HG02870 (cell line): ENCODE data around the gene TGFBR1.

Source experiments
- ATAC-seq: cut with Tn5 transposase; IDR thresholded peaks from one replicate; pipeline ENCODE4 v1.9.1; 2021; ENCODE audit warnings: mild to moderate bottlenecking, moderate library complexity; ENCODE audit not compliant: unreplicated experiment

The TGFBR1 gene

GRCh38 chr9:99104459-99105151 is at the start of gene TGFBR1:
Gene TGFBR1, plus strand, starts transcription at chr9:99105113. Its CDS starts 93 bp downstream, at chr9:99105206.
- ATAC-seq: peak; percentile 89

DNA sequence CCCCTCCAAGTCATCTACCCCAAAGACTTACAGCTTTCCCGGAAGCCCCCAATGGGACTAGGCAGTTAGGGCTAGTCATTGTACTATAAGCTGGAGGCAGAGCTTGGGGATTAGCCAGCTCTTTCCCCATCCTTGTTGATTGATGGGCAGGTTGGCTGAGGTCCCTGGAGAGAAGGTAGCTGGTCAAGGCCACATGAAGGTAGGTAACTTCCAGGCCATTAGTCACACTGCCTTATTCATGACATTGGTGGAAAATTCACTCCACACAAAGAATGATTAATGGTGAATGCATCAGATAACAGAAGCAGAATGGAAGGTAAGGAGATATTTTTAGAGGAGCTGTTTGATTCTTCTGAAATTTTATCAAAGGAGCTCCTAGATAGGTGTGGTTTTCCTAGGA is 49.5 kb upstream of the TGFBR1 start:
- ATAC-seq: no peak

GRCh38 chr9:99056186-99056585 is 48.7 kb upstream of the TGFBR1 start:
- ATAC-seq: no peak

GRCh38 chr9:99056886-99057664 is 47.8 kb upstream of the TGFBR1 start:
- no peak for ATAC-seq

DNA sequence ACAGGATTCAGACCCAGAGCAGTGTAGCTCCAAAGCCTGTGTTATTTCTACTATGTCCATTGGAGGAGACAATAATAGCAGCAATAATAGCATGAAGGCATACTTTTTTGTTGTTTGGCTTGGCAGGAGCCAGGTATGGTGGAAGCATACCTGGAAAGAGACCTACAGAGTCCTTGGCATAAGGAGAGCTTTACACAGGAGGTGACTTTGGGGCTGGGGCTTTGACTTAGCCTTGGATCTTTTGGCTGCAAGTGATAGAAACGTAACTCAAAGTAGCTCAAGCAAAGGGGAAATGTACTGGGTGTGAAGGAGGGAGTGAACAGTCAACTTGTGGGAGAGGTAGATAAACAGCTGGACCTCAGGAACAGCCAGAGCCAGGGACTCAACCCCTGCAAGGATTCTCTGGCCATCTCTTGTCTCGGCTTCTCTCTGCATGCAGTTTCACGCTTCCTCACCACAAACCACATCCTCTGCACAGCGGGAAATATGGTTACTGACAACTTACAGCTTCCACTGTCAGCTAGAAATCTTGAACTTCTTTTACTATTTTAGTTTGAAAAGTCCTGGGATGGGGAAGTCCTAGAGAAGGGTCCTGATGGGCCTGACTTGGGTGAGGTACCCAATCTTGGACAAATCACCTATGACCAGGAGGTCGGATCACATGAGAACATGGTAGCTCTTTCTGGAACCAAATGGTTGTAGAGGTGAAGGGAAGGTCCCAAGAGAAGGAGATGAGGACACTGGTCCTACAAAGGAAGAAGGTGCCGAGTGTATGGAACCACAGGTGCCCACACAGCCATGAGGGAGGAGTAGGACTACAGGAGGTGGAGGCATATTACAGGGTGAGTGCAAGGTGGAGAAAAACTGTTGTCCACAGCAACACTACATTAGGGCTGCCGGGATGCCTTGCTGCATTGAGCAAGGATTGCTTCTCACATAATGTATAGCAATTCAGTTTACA is 47.0 kb upstream of the TGFBR1 start:
- peak; percentile 70 for ATAC-seq

DNA sequence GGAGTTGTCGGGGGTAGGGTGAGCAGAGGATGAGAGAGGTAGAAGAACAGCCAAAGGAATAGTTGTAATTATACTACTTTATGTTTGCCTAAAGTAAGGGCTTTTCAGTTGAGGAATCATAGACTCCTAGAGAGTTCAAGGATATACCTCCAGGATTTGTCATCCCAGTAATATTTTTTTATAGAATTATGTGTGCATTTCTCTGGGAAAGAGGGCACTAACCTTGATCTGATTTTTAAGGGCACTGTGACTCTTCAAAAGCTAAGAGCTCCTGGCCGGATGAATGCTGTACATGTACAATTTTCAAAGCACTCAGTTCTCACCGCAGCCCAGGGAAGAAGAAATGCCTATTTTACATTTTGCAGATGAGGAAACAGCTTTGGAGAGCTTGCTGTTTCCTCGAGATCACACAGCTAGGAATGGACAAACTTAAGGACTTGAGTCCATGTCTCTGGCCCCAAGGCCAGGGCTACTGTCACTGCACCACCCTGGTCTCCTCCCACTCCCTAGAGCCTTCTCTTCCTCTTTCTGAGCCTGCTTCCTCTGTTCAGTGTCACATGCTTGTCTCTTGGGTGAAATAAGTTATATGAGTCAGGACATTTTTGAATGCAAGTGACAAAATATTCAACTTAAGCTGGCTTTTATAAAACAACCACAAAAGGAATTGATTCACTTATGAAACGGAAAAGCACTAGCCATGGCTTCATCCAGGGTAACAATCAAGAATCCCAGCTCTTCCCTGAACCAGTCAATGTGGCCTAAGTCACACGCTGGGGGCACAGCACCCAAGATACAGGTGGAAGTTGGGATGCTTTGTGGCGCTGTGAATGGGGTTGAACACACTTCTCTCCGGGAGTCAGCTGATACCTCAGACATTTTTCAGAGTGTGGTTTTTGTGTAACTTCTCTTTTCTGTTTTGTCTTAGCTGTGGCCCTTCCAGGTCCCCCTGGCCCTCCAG is 45.7 kb upstream of the TGFBR1 start:
- ATAC-seq: peak; percentile 62

DNA sequence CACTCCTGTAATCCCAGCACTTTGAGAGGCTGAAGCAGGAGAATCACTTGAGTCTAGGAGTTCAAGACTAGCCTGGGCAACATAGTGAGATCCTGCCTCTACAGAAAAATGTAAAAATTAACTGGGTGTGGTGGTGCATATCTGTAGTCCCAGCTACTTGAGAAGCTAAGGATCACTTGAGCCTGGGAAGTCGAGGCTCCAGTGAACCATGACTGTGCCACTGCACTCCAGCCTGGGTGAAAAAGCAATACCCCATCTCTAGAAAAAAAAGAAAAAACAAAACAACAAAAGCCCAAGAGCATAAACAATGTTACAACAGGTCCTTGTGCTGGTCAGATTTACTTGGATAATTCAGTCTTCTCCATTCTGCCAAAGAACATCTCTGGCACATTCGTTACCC is 44.3 kb upstream of the TGFBR1 start:
- no peak for ATAC-seq

- no peak for ATAC-seq
Observed at GRCh38 chr9:99062549-99062948, 42.4 kb upstream of the TGFBR1 start.

DNA sequence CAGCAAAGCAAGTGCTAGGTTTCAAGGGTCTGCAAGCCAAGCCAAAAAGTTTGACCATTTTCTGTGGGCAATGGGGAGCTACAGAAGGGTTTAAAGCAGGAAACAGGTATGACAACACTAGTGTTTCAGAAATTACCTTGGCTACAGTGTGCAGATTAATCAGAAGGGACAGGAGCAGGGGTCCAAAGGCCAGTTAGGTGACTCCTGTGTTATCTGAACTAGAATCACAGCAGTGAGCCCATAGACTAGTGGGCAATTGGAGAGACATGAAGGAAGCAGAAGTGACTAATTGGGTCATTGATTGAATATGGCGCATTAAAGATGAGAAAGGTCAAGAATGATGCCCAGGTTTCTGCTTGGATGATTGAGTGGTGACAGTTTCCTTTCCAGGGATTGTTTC is 41.4 kb upstream of the TGFBR1 start:
- ATAC-seq: no peak

DNA sequence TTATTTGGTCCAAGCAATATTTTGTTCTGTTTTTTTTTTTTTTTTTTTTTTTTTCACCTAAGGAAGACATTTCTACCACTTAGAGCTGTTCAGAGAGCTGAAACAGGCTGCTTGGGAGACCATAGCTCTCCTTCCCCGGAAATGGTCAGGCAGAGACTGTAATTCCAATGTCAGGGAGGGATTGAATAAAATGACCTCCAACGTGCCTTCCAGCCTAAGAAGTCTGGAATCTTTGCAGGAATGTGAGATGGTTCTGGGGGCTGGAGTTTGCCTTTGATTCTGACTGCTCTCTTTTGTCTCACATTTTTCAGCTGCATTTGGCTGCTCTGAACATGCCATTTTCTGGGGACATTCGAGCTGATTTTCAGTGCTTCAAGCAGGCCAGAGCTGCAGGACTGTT is 38.3 kb upstream of the TGFBR1 start:
- ATAC-seq: no peak

GRCh38 chr9:99069075-99069474 is 35.8 kb upstream of the TGFBR1 start:
- ATAC-seq: no peak

GRCh38 chr9:99069546-99069945 is 35.4 kb upstream of the TGFBR1 start:
- no peak for ATAC-seq

DNA sequence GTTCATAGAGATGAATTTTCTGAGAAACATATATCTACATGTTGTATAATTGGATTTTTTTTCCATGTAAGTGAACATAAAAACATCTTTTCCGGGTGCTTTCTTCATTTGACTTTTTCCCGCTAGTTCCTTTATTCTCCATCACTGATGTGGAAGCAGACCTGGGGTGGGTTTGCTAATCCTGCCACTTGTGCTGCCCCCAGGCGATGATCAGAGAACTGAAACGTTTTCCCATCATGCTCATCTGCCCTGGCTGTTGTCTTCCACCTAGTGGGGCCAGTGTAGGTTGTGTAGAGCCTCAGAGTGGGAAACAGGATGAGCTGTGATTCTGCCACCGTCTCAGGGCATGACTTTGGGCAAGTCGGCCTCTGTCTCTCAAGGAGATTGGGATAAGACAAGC is 34.2 kb upstream of the TGFBR1 start:
- no peak for ATAC-seq

DNA sequence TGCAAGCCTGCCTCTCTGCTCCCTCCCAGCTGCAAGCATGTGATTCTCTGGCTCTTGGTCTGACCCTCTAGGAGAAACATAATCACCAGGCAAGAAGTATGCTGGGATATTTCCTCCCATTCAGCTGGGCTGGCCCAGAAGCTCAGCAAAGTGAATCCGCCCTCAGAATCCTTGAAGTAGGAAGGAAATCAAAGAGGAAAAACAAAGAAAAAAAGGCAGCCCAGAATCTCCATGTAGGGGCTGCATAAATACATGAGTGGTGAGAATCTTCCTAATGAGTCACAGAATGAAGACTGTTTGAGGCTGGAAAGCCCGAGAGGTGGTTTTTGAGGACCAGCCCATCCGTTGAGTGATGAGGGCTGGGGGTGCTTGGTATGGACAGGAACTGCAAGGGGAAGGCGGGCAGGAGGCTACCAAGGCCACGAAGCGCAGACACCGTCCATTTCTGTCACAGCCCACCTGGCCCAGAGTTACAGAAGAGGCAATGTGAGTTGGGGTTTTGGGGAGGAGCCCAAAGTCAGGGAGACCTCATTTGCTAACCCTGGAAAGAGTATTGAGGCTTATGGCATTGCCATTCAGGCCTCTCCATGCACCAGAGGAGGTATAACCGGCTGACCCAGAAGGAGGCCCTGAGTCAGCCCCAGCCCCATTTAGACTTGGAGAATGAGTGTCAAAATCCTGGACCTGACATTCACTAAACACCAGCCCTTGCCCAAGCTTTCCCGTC is 33.4 kb upstream of the TGFBR1 start:
- ATAC-seq: no peak

GRCh38 chr9:99072040-99072394 is 32.9 kb upstream of the TGFBR1 start:
- ATAC-seq: no peak

- ATAC-seq: no peak
Observed at GRCh38 chr9:99073347-99073746, 31.6 kb upstream of the TGFBR1 start.

GRCh38 chr9:99073985-99074901 is 30.7 kb upstream of the TGFBR1 start:
- ATAC-seq: no peak

GRCh38 chr9:99074902-99075245 is 30.0 kb upstream of the TGFBR1 start:
- ATAC-seq: no peak
